Measurements from ENCODE around the gene CCNB2. TPM values are rescaled to one million over a fixed set of nuclear protein-coding genes. Genes with fewer than 3 reads are reported as not detected.

CCNB2 gene
- total RNA-seq = 1 to 10 TPM; 1.1 to 2.1 (median 1.7) TPM

DNA sequence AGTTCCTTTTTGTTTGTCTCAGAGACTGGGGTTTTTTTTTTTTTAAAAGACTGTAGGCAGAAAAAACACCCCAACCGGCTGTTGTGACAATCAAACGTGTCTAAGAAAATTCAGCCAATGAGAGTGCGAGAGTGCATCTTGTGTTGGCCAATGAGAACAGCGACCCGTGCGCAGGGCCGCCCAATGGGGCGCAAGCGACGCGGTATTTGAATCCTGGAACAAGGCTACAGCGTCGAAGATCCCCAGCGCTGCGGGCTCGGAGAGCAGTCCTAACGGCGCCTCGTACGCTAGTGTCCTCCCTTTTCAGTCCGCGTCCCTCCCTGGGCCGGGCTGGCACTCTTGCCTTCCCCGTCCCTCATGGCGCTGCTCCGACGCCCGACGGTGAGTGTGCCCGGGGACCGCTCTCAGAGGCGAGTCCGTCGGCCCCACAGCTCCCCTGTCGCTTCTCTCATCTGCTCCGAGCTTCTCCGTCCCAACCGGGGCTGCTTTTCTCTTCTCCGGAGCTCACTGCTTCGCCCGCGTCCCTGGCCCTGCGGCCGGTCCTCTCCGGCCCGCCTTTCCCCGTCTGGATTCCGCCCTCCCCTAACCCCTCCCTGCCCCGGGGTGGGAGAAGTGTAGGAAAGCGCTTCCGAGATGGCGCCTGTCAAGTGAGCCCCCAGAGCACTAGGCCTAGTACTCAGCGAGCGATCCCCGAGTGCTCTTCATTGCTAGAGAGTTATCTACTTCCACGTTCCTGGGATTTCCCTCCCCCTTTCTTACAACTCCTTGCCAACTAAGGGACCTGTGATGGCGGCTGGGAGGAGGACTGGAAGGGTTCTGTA lies at the start of gene CCNB2:
Gene CCNB2 (plus strand): TSS at position 235 of the 821 bp plus-strand sequence. CDS start 123 bp downstream, at position 358.
- no peak within 1 kb of the TSS for H3K27ac ChIP-seq

DNA sequence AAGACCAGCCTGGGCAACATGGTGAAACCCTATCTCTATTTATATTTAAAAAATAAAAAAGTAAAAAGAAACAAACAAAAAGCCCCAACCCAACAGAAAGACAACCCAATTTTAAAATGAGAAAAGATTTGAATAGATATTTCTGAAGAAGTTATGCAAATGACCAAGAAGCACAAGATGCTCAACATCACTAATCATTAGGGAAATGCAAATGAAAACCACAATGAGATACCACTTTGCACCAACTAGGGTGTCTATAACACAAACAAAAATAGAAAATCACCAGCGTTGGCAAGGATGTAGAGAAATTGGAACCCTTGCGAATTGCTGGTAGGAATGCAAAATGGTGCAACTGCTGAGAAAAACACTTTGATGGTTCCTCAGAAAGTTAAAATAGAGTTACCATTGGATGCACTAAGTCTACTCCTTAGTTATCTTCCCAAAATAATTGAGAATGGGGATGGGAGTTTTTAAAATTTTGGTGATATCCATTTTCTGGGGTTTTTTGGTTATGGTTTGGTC lies 45.8 kb upstream of the CCNB2 start:
- intact Hi-C loops (cut with DNase I) = no loop called here
- Histone ChIP-seq H3K27me3 (no peaks in the 10 kb centered on the region), H3K27ac (no peak overlapping the region), H3K36me3 (peaks cover 29 to 30% of the 10 kb centered on the region in 2 donors), H3K4me1 (no peaks in the 10 kb centered on the region), H3K9me3 (no peaks in the 10 kb centered on the region), H3K4me3 (replicated peaks in 1 of 3) (no peak overlapping the region)
- WGBS, 2 donors = 97% methylated on average over 2 of the region's 2 CpGs
- TF ChIP-seq POLR2A (IDR thresholded peaks at IDR 0.05) = no peak
- TF ChIP-seq, protein P1, sequence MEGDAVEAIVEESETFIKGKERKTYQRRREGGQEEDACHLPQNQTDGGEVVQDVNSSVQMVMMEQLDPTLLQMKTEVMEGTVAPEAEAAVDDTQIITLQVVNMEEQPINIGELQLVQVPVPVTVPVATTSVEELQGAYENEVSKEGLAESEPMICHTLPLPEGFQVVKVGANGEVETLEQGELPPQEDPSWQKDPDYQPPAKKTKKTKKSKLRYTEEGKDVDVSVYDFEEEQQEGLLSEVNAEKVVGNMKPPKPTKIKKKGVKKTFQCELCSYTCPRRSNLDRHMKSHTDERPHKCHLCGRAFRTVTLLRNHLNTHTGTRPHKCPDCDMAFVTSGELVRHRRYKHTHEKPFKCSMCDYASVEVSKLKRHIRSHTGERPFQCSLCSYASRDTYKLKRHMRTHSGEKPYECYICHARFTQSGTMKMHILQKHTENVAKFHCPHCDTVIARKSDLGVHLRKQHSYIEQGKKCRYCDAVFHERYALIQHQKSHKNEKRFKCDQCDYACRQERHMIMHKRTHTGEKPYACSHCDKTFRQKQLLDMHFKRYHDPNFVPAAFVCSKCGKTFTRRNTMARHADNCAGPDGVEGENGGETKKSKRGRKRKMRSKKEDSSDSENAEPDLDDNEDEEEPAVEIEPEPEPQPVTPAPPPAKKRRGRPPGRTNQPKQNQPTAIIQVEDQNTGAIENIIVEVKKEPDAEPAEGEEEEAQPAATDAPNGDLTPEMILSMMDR (IDR thresholded peaks at IDR 0.05) = no peak
- DNase-seq = no peak

More for the DNA sequence above, at the start of gene CCNB2:
- TF ChIP-seq, protein P1 (IDR thresholded peaks at IDR 0.05) = no peak
- peak in 1 of 2 donors; percentile 37 for TF ChIP-seq POLR2A (IDR thresholded peaks at IDR 0.05)
- no peaks in the 10 kb centered on the region for H3K4me1 ChIP-seq
- no peaks in the 10 kb centered on the region for H3K27me3 ChIP-seq
- 0 to 1% methylated on average over 28 to 57 of the region's 57 CpGs for WGBS, 2 donors
- DNase-seq = peak; percentile 84 to 85
- H3K36me3 ChIP-seq = no peaks in the 10 kb centered on the region
- intact Hi-C loops (cut with DNase I) = loop anchor here (10.0 kb wide), 1 partner anchor 120 kb away; the partner anchor contains the start of gene RNF111
- H3K4me3 ChIP-seq (replicated peaks in 1 of 3) = peak within 1 kb of the TSS; percentile 39 to 71 (median 58)
- H3K9me3 ChIP-seq = no peaks in the 10 kb centered on the region

DNA sequence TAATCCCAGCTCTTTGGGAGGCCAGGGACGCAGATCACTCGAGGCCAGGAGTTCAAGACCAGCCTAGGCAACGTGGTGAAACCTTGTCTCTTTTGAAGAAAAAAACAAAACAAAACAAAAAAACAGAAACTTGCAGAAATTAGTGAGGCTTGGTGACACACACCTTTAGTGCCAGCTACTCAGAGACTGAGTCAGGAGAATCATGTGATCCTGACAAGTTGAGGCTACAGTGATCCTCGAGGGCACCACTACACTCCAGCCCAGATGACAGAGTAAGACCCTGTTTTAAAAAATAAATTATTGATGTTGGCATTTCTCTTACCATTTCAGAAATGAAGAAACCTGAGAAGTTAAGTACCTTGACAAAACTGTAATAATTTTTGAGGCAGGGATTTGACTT lies 44.6 kb upstream of the CCNB2 start:
- DNase-seq = no peak
- TF ChIP-seq POLR2A (IDR thresholded peaks at IDR 0.05) = no peak
- TF ChIP-seq, protein P1 (IDR thresholded peaks at IDR 0.05) = no peak
- peaks cover 27 to 30% of the 10 kb centered on the region in 2 donors for H3K36me3 ChIP-seq
- no peaks in the 10 kb centered on the region for H3K27me3 ChIP-seq
- H3K27ac ChIP-seq = no peak overlapping the region
- no peak overlapping the region for H3K4me3 ChIP-seq (replicated peaks in 1 of 3)
- no peaks in the 10 kb centered on the region for H3K4me1 ChIP-seq
- no peaks in the 10 kb centered on the region for H3K9me3 ChIP-seq
- intact Hi-C loops (cut with DNase I) = no loop called here
- WGBS, 2 donors = 92 to 95% methylated on average over 4 of the region's 4 CpGs

DNA sequence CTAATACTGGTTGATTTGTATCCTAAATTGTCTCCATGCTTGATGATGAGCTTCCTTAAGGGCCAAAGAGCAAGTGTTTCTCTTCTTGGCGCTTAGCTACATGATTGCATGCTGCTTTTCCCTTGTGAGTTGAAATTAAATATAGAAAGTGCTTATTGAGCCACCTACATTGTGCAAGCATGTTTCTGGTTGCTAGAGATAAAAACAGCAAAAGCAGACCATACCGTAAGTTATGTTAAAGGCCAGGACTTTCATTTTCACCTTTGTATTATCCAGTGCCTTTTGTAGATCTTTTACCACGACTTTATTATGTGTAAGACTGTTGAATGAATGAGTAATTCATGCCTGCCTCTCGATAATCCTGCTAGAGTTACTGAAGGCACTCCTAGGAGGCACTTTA lies 41.9 kb upstream of the CCNB2 start:
- peaks cover 31 to 49% of the 10 kb centered on the region in 2 donors for H3K36me3 ChIP-seq
- no peaks in the 10 kb centered on the region for H3K4me1 ChIP-seq
- no peak overlapping the region for H3K27ac ChIP-seq
- no peak overlapping the region for H3K4me3 ChIP-seq (replicated peaks in 1 of 3)
- intact Hi-C loops (cut with DNase I) = no loop called here
- 79 to 90% methylated on average over 4 of the region's 4 CpGs for WGBS, 2 donors
- H3K9me3 ChIP-seq = no peaks in the 10 kb centered on the region
- no peak for TF ChIP-seq POLR2A (IDR thresholded peaks at IDR 0.05)
- TF ChIP-seq, protein P1 (IDR thresholded peaks at IDR 0.05) = no peak
- no peaks in the 10 kb centered on the region for H3K27me3 ChIP-seq
- no peak for DNase-seq

DNA sequence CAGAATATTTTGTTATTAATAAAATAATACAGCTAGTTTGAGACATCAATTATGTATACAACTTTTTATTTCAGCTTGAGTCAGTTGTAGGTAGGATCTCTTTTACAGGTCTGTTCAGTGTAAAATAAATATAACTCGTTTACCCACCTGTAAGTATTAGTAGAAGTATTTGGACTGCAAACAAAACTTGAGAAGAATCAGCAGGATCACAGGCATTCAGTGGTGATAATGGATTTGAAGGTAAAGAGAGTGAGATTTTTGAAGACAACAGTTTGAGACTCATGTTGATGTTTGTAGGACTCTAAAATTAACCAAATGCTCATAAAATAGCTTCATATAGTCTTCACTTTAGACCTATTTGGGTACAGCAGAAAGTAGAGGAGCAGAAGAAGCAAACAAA lies 35.5 kb upstream of the CCNB2 start:
- Histone ChIP-seq H3K4me1 (no peaks in the 10 kb centered on the region), H3K27me3 (no peaks in the 10 kb centered on the region), H3K36me3 (peaks cover 16 to 22% of the 10 kb centered on the region in 2 donors), H3K9me3 (no peaks in the 10 kb centered on the region), H3K4me3 (replicated peaks in 1 of 3) (no peak overlapping the region), H3K27ac (no peak overlapping the region)
- DNase-seq = no peak
- TF ChIP-seq, protein P1 (IDR thresholded peaks at IDR 0.05) = no peak
- TF ChIP-seq POLR2A (IDR thresholded peaks at IDR 0.05) = no peak
- intact Hi-C loops (cut with DNase I) = no loop called here
- 78% methylated on average over 1 of the region's 1 CpG for WGBS, 2 donors

All from thyroid gland (tissue), 4 donors.